CD14-positive monocyte (primary cell): Measurements from ENCODE around the gene LRRC47. TPM values are rescaled to one million over a fixed set of nuclear protein-coding genes. Genes with fewer than 3 reads are reported as not detected.
"Not testable (repeated sequence)": the region's sequence is repeated elsewhere in the genome, so short reads cannot be mapped to it uniquely, and the experiment has no call there.

Experiments used
- DNase-seq, 3 donors: peaks; one replicate each; pipeline ENCODE4 v3.0.0-alpha.2; 2011 to 2022
- H2AFZ ChIP-seq: 2 replicates; pipeline ENCODE4 v1.6.0; 2012; ENCODE audit warnings: mild to moderate bottlenecking, low read depth, low read length, inconsistent platforms; ENCODE audit not compliant: insufficient read depth, poor library complexity, severe bottlenecking
- H3K27ac ChIP-seq, 2 donors: 1 replicate in 1 of 2; 2 replicates in 1 of 2; pipeline ENCODE4 v1.5.1; 2012 to 2013; ENCODE audit warnings: low read length in 2 of 2, control low read depth in 1 of 2, inconsistent platforms in 1 of 2, low read depth in 1 of 2, mild to moderate bottlenecking in 1 of 2
- H3K27me3 ChIP-seq, 2 donors: one replicate each; pipeline versions ENCODE4 v1.6.0 to v1.6.1; 2011 to 2013; ENCODE audit warnings: low read length in 2 of 2; ENCODE audit not compliant: control insufficient read depth in 2 of 2, insufficient read depth in 2 of 2
- H3K36me3 ChIP-seq, 2 donors: replicated peaks in 1 of 2; 1 replicate in 1 of 2; 2 replicates in 1 of 2; pipeline versions ENCODE4 v1.5.1 to v1.6.1; 2012 to 2013; ENCODE audit warnings: low read length in 2 of 2, control low read depth in 1 of 2, inconsistent platforms in 1 of 2, mild to moderate bottlenecking in 1 of 2; ENCODE audit not compliant: insufficient read depth in 2 of 2, control insufficient read depth in 1 of 2
- H3K4me1 ChIP-seq, 2 donors: 1 replicate in 1 of 2; 2 replicates in 1 of 2; pipeline versions ENCODE4 v1.5.1 to v1.6.1; 2012 to 2013; ENCODE audit warnings: low read length in 2 of 2, control low read depth in 1 of 2, inconsistent platforms in 1 of 2, mild to moderate bottlenecking in 1 of 2, moderate library complexity in 1 of 2; ENCODE audit not compliant: insufficient read depth in 2 of 2, control insufficient read depth in 1 of 2
- H3K4me2 ChIP-seq: replicated peaks from 2 replicates; pipeline ENCODE3; 2012; ENCODE audit warnings: low read length, moderate library complexity, mild to moderate bottlenecking; ENCODE audit not compliant: poor library complexity, severe bottlenecking; ENCODE audit errors: extremely low read depth
- H3K4me3 ChIP-seq, 3 experiments: fragments of 200-600 bp in 1 of 3; sonication (generic) in 1 of 3; replicated peaks in 1 of 3; 1 replicate in 2 of 3; 2 replicates in 1 of 3; pipeline ENCODE4 v1.5.1; 2011 to 2013; ENCODE audit warnings: low read length in 3 of 3, mild to moderate bottlenecking in 3 of 3, control low read depth in 2 of 3, low read depth in 2 of 3, inconsistent platforms in 1 of 3, moderate library complexity in 1 of 3
- H3K79me2 ChIP-seq: 2 replicates; pipeline ENCODE4 v1.6.0; 2012; ENCODE audit warnings: mild to moderate bottlenecking, control low read depth, inconsistent platforms, low read length, moderate library complexity; ENCODE audit not compliant: insufficient read depth
- H3K9ac ChIP-seq: 2 replicates; pipeline ENCODE4 v1.6.0; 2017; ENCODE audit warnings: low read length, mild to moderate bottlenecking; ENCODE audit not compliant: insufficient read depth, poor library complexity, severe bottlenecking
- H3K9me3 ChIP-seq, 2 donors: replicated peaks in 1 of 2; 1 replicate in 1 of 2; 2 replicates in 1 of 2; pipeline versions ENCODE4 v1.5.1 to v1.6.1; 2012 to 2013; ENCODE audit warnings: low read length in 2 of 2, control low read depth in 1 of 2; ENCODE audit not compliant: control insufficient read depth in 1 of 2, insufficient read depth in 1 of 2
- H4K20me1 ChIP-seq: 2 replicates; pipeline ENCODE4 v1.6.0; 2012; ENCODE audit warnings: mild to moderate bottlenecking, low read length, control low read depth, moderate library complexity; ENCODE audit not compliant: insufficient read depth
- H3K27ac Mint-ChIP-seq, 7 donors: one replicate each; pipeline ENCODE4 v1.8.0; 2020; ENCODE audit warnings: mild to moderate bottlenecking in 7 of 7, mixed read lengths in 7 of 7, moderate library complexity in 6 of 7, inconsistent platforms in 2 of 7
- H3K27me3 Mint-ChIP-seq, 3 donors: one replicate each; pipeline ENCODE4 v1.8.0; 2021 to 2022; ENCODE audit warnings: low read depth in 3 of 3, mild to moderate bottlenecking in 3 of 3, mixed read lengths in 3 of 3, moderate library complexity in 3 of 3, inconsistent platforms in 1 of 3
- H3K36me3 Mint-ChIP-seq, 2 donors: one replicate each; pipeline ENCODE4 v1.8.0; 2020; ENCODE audit warnings: mixed read lengths in 2 of 2, inconsistent platforms in 1 of 2, mild to moderate bottlenecking in 1 of 2
- H3K4me1 Mint-ChIP-seq: one replicate; pipeline ENCODE4 v1.8.0; 2020; ENCODE audit warnings: mild to moderate bottlenecking, mixed read lengths
- H3K4me3 Mint-ChIP-seq, 2 donors: one replicate each; pipeline ENCODE4 v1.8.0; 2020; ENCODE audit warnings: mild to moderate bottlenecking in 2 of 2, mixed read lengths in 2 of 2, moderate library complexity in 1 of 2
- H3K9me3 Mint-ChIP-seq, 7 donors: one replicate each; pipeline ENCODE4 v1.8.0; 2020 to 2022; ENCODE audit warnings: mixed read lengths in 7 of 7, mild to moderate bottlenecking in 6 of 7, moderate library complexity in 6 of 7, inconsistent platforms in 2 of 7
- CTCF ChIP-seq: fragments of 200-600 bp; IDR thresholded peaks from one replicate; pipeline ENCODE4 v1.8.0; 2022; ENCODE audit warnings: antibody characterized with exemption, mild to moderate bottlenecking
- WGBS: methylation state at CpG from one replicate; pipeline ENCODE4 v1.1.5; 2013; ENCODE audit warnings: missing lambda C conversion rate; ENCODE audit not compliant: insufficient coverage; 5-methylcytosine and 5-hydroxymethylcytosine counted together
- intact Hi-C, 2 donors: fragments of 100-400 bp; cut with micrococcal nuclease; formaldehyde crosslinking; loops; one replicate each; pipeline versions ENCODE4 v1.15.0 to v1.15.1; 2023
- polyA plus RNA-seq, 3 donors: library from polyadenylated mRNA; depleted of rRNA in 1 of 3; unstranded in 2 of 3; stranded (reverse) in 1 of 3; fragments of 300-500 nt in 2 of 3; fragments of >200 nt in 1 of 3; fragmentation: Illumina TruSeq in 2 of 3; gene quantifications; 1 replicate in 2 of 3; 2 replicates in 1 of 3; pipeline ENCODE4 v1.2.3, GENCODE V29; 2012 to 2021

The LRRC47 gene
- polyA plus RNA-seq, 3 donors, result 17.8 to 24.8 (median 18.0) TPM

DNA sequence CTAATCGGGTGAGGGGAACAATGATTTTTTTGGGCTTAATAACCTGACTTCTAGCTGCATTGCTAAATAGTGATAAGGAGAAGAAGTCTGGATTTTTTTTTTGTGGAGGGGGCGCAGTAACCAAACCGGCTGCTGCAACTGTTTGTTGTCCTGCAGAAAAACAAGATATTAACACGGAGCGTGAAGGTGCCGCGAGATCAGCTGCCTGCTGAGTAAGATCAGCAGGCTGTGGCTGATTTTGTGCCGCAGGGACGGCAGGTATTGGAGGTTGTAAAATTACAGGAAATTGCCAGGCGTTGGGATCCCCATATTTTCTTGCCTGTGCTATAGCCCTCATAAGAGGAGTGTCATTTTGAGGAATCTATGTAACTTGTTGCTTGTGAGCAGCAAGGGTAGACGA is 8.7 kb upstream of the LRRC47 start:
- no peaks in the 10 kb centered on the region for H3K79me2 ChIP-seq
- H3K4me3 ChIP-seq, result no peak overlapping the region
- WGBS, result 83% methylated on average over 11 of the region's 11 CpGs
- Mint-ChIP-seq H3K36me3 (no peaks in the 10 kb centered on the region), H3K27me3 (peaks cover 16 to 26% (median 18%) of the 10 kb centered on the region in 3 donors), H3K4me1 (peaks cover 7% of the 10 kb centered on the region), H3K9me3 (peaks cover 3 to 21% (median 16%) of the 10 kb centered on the region in 7 donors), H3K4me3 (no peak overlapping the region), H3K27ac (no peak overlapping the region)
- no peaks in the 10 kb centered on the region for H3K4me1 ChIP-seq
- no peak for DNase-seq
- no peak overlapping the region for H2AFZ ChIP-seq
- H3K4me2 ChIP-seq, result no peak overlapping the region
- intact Hi-C loops, result no loop called here
- H3K9me3 ChIP-seq, result peaks cover 0 to 8% of the 10 kb centered on the region in 2 donors
- no peak overlapping the region for H3K9ac ChIP-seq
- TF ChIP-seq CTCF, result no peak
- H3K36me3 ChIP-seq, result no peaks in the 10 kb centered on the region
- H4K20me1 ChIP-seq, result no peaks in the 10 kb centered on the region
- peaks cover 0 to 3% of the 10 kb centered on the region in 2 donors for H3K27me3 ChIP-seq
- no peak overlapping the region for H3K27ac ChIP-seq

DNA sequence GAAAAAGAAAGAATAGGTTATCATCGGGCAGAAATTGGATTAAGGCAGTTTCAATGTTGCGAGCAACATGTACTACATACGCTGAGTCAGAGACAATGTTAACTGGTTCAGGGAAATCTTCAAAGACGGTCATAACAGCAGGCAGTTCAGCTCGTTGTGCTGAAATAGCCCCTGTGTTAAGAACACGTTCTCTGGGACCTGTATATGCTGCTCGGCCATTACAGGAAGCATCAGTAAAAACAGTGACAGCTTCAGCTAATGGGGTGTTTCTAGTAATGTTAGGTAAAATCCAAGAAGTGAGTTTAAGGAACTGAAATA is 8.3 kb upstream of the LRRC47 start:
- peaks cover 17 to 26% (median 21%) of the 10 kb centered on the region in 3 donors for H3K27me3 Mint-ChIP-seq

More for the DNA sequence above, 8.3 kb upstream of the LRRC47 start:
- DNase-seq, H3K4me3 Mint-ChIP-seq, H3K9ac ChIP-seq, H3K4me1 Mint-ChIP-seq, H4K20me1 ChIP-seq, H3K4me1 ChIP-seq, H3K27ac ChIP-seq, H3K4me2 ChIP-seq, H3K27me3 ChIP-seq, H3K4me3 ChIP-seq, H3K9me3 ChIP-seq, H3K27ac Mint-ChIP-seq, H3K36me3 Mint-ChIP-seq, intact Hi-C loops, H2AFZ ChIP-seq, H3K36me3 ChIP-seq, H3K79me2 ChIP-seq: not testable (repeated sequence)
- WGBS, result 61% methylated on average over 7 of the region's 7 CpGs
- peaks cover 3 to 21% (median 16%) of the 10 kb centered on the region in 7 donors for H3K9me3 Mint-ChIP-seq
